HepG2 (cell line): Measurements from ENCODE around the gene STRBP. TPM values are rescaled to one million over a fixed set of nuclear protein-coding genes. Genes with fewer than 3 reads are reported as not detected.

Experiments used
- ATAC-seq: fragments of 200-7000 bp; cut with Tn5 transposase; 3 replicates; pipeline ENCODE4 v1.9.1; 2020; ENCODE audit warnings: mild to moderate bottlenecking, moderate library complexity
- BruUV-seq: library from RNA; stranded (reverse); fragments of 400-500 nt; replicated peaks from 2 replicates; lab custom pipeline; 2021; lab: Mats Ljungman, UMichigan
- CTCF ChIA-PET: fragments of 300-600 bp; formaldehyde crosslinking; extraction: SDS; loops from one replicate; lab custom pipeline; 2021; ENCODE audit warnings: low total read pairs, inconsistent platforms, low intra/inter-chr PET ratio; lab: Yijun Ruan, JAX
- POLR2A ChIA-PET: fragments of 350-600 bp; sonication (Branson Sonifier 250); formaldehyde crosslinking; loops from one replicate; lab custom pipeline; 2020; ENCODE audit warnings: antibody characterized with exemption, inconsistent platforms; lab: Yijun Ruan, JAX
- DNase-seq: peaks from one replicate; pipeline ENCODE4 v3.0.0-alpha.2; 2015; ENCODE audit warnings: low spot score
- FAIRE-seq: peaks from 3 replicates; lab custom pipeline; 2011; peaks lifted over from hg19 to GRCh38; lab: Jason Lieb, UNC
- H2AFZ ChIP-seq: one replicate; pipeline ENCODE4 v1.6.1; 2011; ENCODE audit warnings: low read length, inconsistent platforms
- H3K27ac ChIP-seq: fragments of 300-600 bp; 3 replicates; pipeline ENCODE4 v1.8.0; 2011; ENCODE audit warnings: mixed run types, mild to moderate bottlenecking, mixed read lengths, low read length, inconsistent platforms; ENCODE audit not compliant: insufficient read depth; ENCODE audit errors: extremely low read length
- H3K27me3 ChIP-seq, 2 experiments: fragments of 200-600 bp in 1 of 2; 2 replicates in 1 of 2; 3 replicates in 1 of 2; pipeline versions ENCODE4 v1.6.0 to v1.8.0; 2011; ENCODE audit warnings: low read length in 2 of 2, mild to moderate bottlenecking in 2 of 2, moderate library complexity in 2 of 2, inconsistent platforms in 1 of 2; ENCODE audit not compliant: insufficient read depth in 2 of 2, control insufficient read depth in 1 of 2
- H3K36me3 ChIP-seq, 2 experiments: fragments of 200-600 bp in 1 of 2; replicated peaks in 1 of 2; 2 replicates in 1 of 2; 3 replicates in 1 of 2; pipeline versions ENCODE4 v1.5.1 to v1.8.0; 2011; ENCODE audit warnings: low read length in 2 of 2, inconsistent platforms in 1 of 2; ENCODE audit not compliant: insufficient read depth in 2 of 2, control insufficient read depth in 1 of 2
- H3K4me1 ChIP-seq: 2 replicates; pipeline ENCODE4 v1.5.1; 2012; ENCODE audit warnings: low read length, inconsistent platforms; ENCODE audit not compliant: insufficient read depth
- H3K4me2 ChIP-seq: 2 replicates; pipeline ENCODE4 v1.6.0; 2011; ENCODE audit warnings: low read depth, low read length, inconsistent platforms
- H3K4me3 ChIP-seq, 3 experiments: fragments of 200-600 bp in 1 of 3; sonication (generic), shearing (Covaris generic) in 1 of 3; replicated peaks in 1 of 3; 2 replicates each; pipeline ENCODE4 v1.5.1; 2011 to 2016; ENCODE audit warnings: low read length in 3 of 3, inconsistent platforms in 2 of 3, low read depth in 2 of 3, mild to moderate bottlenecking in 2 of 3, control low read depth in 1 of 3, mixed read lengths in 1 of 3; ENCODE audit not compliant: insufficient read depth in 1 of 3
- H3K79me2 ChIP-seq: one replicate; pipeline ENCODE4 v1.6.1; 2011; ENCODE audit warnings: low read length, inconsistent platforms; ENCODE audit not compliant: insufficient read depth
- H3K9ac ChIP-seq: 2 replicates; pipeline ENCODE4 v1.6.0; 2011; ENCODE audit warnings: mild to moderate bottlenecking, low read depth, low read length, inconsistent platforms; ENCODE audit not compliant: insufficient read depth
- H3K9me3 ChIP-seq: 2 replicates; pipeline ENCODE4 v1.5.1; 2012; ENCODE audit warnings: mild to moderate bottlenecking, low read length
- H4K20me1 ChIP-seq: 2 replicates; pipeline ENCODE4 v1.6.0; 2011; ENCODE audit warnings: inconsistent platforms, mild to moderate bottlenecking, low read length, moderate library complexity; ENCODE audit not compliant: insufficient read depth
- GTF3A ChIP-seq: sonication (generic); formaldehyde crosslinking; conservative IDR thresholded peaks from 2 replicates; pipeline ENCODE4 v1.4.0; 2020; ENCODE audit warnings: mild to moderate bottlenecking, missing genetic modification reagents
- U2AF1 ChIP-seq: fragments of 200-400 bp; formaldehyde crosslinking; optimal IDR thresholded peaks from 2 replicates; pipeline ENCODE3; 2017; ENCODE audit warnings: mild to moderate bottlenecking, low read depth, low read length
- ZNF180 ChIP-seq: sonication (generic); formaldehyde crosslinking; IDR thresholded peaks from 2 replicates; pipeline ENCODE4 v1.4.0; 2020; ENCODE audit warnings: low read depth, missing genetic modification reagents, borderline replicate concordance
- ZNF343 ChIP-seq: sonication (generic); formaldehyde crosslinking; IDR thresholded peaks from 2 replicates; pipeline ENCODE4 v1.4.0; 2020; ENCODE audit warnings: mild to moderate bottlenecking, missing genetic modification reagents
- ZNF672 ChIP-seq: sonication (generic); formaldehyde crosslinking; IDR thresholded peaks from 2 replicates; pipeline ENCODE4 v1.8.1; 2022; ENCODE audit warnings: missing genetic modification reagents
- WGBS: methylation state at CpG from one replicate; pipeline ENCODE4 v1.1.6; 2017; ENCODE audit warnings: low lambda C conversion rate; 5-methylcytosine and 5-hydroxymethylcytosine counted together
- in situ Hi-C: cut with HindIII; loops from 2 replicates; pipeline ENCODE4 v1.10.0; 2017; ENCODE audit warnings: low pct_unique_long_range_greater_than_20kb; ENCODE audit not compliant: extremely low pct_ligation_motif_present
- intact Hi-C: fragments of 100-400 bp; cut with micrococcal nuclease; formaldehyde crosslinking; loops from one replicate; pipeline ENCODE4 v1.10.0; 2022; ENCODE audit not compliant: unreplicated experiment
- polyA plus RNA-seq, 8 experiments: library from polyadenylated mRNA; depleted of rRNA in 3 of 8; stranded (reverse) in 7 of 8; unstranded in 1 of 8; fragments of >200 nt; fragmentation: Illumina TruSeq in 4 of 8; extraction: Trizol in 4 of 8; gene quantifications; 2 replicates each; pipeline versions ENCODE4 v1.2.1 to v1.2.3, GENCODE V29; 2011 to 2016; ENCODE audit warnings: low read depth in 4 of 8, missing spikeins in 1 of 8, mixed read lengths in 1 of 8; ENCODE audit not compliant: insufficient read depth in 1 of 8
- total RNA-seq, 5 experiments: library from RNA; depleted of rRNA; stranded (reverse); fragments of >200 nt; fragmentation: Illumina TruSeq; extraction: Trizol; gene quantifications; 2 replicates each; pipeline ENCODE4 v1.2.3, GENCODE V29; 2016; ENCODE audit warnings: low read depth in 1 of 5
- TF ChIP-seq, protein P1 (sequence below): sonication (generic); formaldehyde crosslinking; IDR thresholded peaks from 2 replicates; pipeline ENCODE4 v1.8.1; 2023; ENCODE audit warnings: mild to moderate bottlenecking, missing genetic modification reagents
- TF ChIP-seq, protein P2 (sequence below), 2 experiments: IDR thresholded peaks; 2 replicates each; pipeline ENCODE4 v1.6.1; 2011 to 2012; ENCODE audit warnings: low read length in 2 of 2, borderline replicate concordance in 1 of 2, low read depth in 1 of 2, mild to moderate bottlenecking in 1 of 2, moderate library complexity in 1 of 2
- TF ChIP-seq, protein P3 (sequence below): sonication (generic); formaldehyde crosslinking; IDR thresholded peaks from 2 replicates; pipeline ENCODE4 v1.5.0; 2020; ENCODE audit warnings: missing genetic modification reagents, mild to moderate bottlenecking, borderline replicate concordance
- TF ChIP-seq, protein P4 (sequence below): IDR thresholded peaks from 2 replicates; pipeline ENCODE4 v1.6.1; 2016; ENCODE audit warnings: mild to moderate bottlenecking, missing biosample characterization, missing genetic modification reagents

The STRBP gene
- total and polyA plus RNA-seq, 2 of the 13 experiments (the other 11 are each of a cell fraction or from before 2014, with no cell fraction given): 14.5 to 38.5 TPM

DNA sequence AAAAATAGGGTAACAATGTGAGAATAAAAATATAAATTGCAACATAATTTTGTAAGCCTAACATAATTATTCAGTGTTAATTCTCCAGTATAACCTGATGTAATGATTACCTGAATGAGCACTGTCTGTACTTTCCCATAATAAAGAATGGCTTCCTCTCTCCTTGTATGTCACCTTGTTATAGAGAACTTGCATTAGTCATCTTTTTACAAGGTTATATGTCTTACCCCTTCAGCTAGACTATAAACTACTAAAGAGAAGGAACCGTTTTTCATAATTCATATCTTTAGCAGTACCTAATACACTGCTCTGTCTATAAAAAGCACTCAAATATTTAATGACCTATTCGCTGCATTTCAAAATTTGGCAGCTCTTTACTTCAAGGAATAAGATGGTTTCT is 19.8 kb downstream of the STRBP start:
- Histone ChIP-seq H4K20me1 (no peaks in the 10 kb centered on the region), H3K4me1 (peaks cover 21% of the 10 kb centered on the region), H3K4me3 (no peak overlapping the region), H3K36me3 (no peaks in the 10 kb centered on the region), H3K9me3 (no peaks in the 10 kb centered on the region), H3K9ac (no peak overlapping the region), H3K4me2 (no peak overlapping the region), H3K27ac (no peak overlapping the region), H3K27me3 (no peaks in the 10 kb centered on the region), H2AFZ (no peak overlapping the region), H3K79me2 (peaks cover 47% of the 10 kb centered on the region)
- POLR2A ChIA-PET: no interaction called here
- TF ChIP-seq, protein P1, sequence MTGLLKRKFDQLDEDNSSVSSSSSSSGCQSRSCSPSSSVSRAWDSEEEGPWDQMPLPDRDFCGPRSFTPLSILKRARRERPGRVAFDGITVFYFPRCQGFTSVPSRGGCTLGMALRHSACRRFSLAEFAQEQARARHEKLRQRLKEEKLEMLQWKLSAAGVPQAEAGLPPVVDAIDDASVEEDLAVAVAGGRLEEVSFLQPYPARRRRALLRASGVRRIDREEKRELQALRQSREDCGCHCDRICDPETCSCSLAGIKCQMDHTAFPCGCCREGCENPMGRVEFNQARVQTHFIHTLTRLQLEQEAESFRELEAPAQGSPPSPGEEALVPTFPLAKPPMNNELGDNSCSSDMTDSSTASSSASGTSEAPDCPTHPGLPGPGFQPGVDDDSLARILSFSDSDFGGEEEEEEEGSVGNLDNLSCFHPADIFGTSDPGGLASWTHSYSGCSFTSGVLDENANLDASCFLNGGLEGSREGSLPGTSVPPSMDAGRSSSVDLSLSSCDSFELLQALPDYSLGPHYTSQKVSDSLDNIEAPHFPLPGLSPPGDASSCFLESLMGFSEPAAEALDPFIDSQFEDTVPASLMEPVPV (CRISPR knock-in tag): no peak
- TF ChIP-seq GTF3A (CRISPR knock-in tag): no peak
- TF ChIP-seq, protein P2, sequence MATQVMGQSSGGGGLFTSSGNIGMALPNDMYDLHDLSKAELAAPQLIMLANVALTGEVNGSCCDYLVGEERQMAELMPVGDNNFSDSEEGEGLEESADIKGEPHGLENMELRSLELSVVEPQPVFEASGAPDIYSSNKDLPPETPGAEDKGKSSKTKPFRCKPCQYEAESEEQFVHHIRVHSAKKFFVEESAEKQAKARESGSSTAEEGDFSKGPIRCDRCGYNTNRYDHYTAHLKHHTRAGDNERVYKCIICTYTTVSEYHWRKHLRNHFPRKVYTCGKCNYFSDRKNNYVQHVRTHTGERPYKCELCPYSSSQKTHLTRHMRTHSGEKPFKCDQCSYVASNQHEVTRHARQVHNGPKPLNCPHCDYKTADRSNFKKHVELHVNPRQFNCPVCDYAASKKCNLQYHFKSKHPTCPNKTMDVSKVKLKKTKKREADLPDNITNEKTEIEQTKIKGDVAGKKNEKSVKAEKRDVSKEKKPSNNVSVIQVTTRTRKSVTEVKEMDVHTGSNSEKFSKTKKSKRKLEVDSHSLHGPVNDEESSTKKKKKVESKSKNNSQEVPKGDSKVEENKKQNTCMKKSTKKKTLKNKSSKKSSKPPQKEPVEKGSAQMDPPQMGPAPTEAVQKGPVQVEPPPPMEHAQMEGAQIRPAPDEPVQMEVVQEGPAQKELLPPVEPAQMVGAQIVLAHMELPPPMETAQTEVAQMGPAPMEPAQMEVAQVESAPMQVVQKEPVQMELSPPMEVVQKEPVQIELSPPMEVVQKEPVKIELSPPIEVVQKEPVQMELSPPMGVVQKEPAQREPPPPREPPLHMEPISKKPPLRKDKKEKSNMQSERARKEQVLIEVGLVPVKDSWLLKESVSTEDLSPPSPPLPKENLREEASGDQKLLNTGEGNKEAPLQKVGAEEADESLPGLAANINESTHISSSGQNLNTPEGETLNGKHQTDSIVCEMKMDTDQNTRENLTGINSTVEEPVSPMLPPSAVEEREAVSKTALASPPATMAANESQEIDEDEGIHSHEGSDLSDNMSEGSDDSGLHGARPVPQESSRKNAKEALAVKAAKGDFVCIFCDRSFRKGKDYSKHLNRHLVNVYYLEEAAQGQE (IDR thresholded peaks at IDR 0.05; ENCODE audit: borderline replicate concordance in 1 of 2, low read depth in 1 of 2, low read length in 2 of 2): no peak
- no peak for TF ChIP-seq ZNF180
- TF ChIP-seq ZNF672 (CRISPR knock-in tag): no peak
- TF ChIP-seq, protein P3, sequence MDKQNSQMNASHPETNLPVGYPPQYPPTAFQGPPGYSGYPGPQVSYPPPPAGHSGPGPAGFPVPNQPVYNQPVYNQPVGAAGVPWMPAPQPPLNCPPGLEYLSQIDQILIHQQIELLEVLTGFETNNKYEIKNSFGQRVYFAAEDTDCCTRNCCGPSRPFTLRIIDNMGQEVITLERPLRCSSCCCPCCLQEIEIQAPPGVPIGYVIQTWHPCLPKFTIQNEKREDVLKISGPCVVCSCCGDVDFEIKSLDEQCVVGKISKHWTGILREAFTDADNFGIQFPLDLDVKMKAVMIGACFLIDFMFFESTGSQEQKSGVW (CRISPR knock-in tag): no peak
- TF ChIP-seq, protein P4, sequence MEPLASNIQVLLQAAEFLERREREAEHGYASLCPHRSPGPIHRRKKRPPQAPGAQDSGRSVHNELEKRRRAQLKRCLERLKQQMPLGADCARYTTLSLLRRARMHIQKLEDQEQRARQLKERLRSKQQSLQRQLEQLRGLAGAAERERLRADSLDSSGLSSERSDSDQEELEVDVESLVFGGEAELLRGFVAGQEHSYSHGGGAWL (CRISPR knock-in tag): no peak
- TF ChIP-seq ZNF343 (CRISPR knock-in tag): no peak
- TF ChIP-seq U2AF1: no peak
- WGBS: 95% methylated on average over 2 of the region's 2 CpGs
- CTCF ChIA-PET: no interaction called here
- intact Hi-C loops (no loop called here), in situ Hi-C loops (no loop called here)
- DNase-seq: no peak
- FAIRE-seq: no peak
- no peak for ATAC-seq
- no TSS peak for BruUV-seq
